ENCODE data around the gene SNED1.

DNA sequence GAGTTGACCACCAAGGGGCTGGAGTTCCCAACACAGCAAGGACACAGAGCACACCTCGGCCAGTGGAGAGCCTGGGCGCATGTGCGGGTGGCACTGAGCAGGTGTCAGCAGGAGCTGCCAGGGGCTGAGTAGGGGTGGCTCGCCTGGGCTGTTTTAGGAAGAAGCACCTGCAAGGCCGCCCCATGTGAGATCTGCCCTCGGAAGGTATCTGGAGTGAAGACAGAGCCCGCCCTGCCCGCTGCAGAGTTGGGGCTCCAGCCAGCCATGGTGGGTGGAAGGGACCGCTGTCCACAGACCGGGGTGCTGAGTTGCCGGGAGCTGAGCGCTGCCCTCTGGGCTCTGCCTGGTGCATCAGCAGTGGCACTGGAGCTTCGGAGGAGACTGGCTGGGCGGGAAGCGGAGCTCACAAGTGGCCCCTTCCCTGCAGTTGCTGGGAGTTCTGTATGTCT lies 68.5 kb downstream of the SNED1 start:
- TF ChIP-seq, protein P1, sequence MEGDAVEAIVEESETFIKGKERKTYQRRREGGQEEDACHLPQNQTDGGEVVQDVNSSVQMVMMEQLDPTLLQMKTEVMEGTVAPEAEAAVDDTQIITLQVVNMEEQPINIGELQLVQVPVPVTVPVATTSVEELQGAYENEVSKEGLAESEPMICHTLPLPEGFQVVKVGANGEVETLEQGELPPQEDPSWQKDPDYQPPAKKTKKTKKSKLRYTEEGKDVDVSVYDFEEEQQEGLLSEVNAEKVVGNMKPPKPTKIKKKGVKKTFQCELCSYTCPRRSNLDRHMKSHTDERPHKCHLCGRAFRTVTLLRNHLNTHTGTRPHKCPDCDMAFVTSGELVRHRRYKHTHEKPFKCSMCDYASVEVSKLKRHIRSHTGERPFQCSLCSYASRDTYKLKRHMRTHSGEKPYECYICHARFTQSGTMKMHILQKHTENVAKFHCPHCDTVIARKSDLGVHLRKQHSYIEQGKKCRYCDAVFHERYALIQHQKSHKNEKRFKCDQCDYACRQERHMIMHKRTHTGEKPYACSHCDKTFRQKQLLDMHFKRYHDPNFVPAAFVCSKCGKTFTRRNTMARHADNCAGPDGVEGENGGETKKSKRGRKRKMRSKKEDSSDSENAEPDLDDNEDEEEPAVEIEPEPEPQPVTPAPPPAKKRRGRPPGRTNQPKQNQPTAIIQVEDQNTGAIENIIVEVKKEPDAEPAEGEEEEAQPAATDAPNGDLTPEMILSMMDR (IDR thresholded peaks at IDR 0.05 in 2 of 3, conservative IDR thresholded peaks at IDR 0.05 in 1 of 3; ENCODE audit: insufficient read depth in 2 of 3, low read depth in 1 of 3, low read length in 3 of 3) = no peak
- TF ChIP-seq, protein P2, sequence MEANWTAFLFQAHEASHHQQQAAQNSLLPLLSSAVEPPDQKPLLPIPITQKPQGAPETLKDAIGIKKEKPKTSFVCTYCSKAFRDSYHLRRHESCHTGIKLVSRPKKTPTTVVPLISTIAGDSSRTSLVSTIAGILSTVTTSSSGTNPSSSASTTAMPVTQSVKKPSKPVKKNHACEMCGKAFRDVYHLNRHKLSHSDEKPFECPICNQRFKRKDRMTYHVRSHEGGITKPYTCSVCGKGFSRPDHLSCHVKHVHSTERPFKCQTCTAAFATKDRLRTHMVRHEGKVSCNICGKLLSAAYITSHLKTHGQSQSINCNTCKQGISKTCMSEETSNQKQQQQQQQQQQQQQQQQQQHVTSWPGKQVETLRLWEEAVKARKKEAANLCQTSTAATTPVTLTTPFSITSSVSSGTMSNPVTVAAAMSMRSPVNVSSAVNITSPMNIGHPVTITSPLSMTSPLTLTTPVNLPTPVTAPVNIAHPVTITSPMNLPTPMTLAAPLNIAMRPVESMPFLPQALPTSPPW (CRISPR knock-in tag; IDR thresholded peaks at IDR 0.05) = no peak
- no peak for TF ChIP-seq JUN (IDR thresholded peaks at IDR 0.05; ENCODE audit: borderline replicate concordance, low read depth, low read length)
- no peak for TF ChIP-seq JUN (CRISPR knock-in tag; IDR thresholded peaks at IDR 0.05; ENCODE audit: borderline replicate concordance)
- TF ChIP-seq SP1 (CRISPR knock-in tag; IDR thresholded peaks at IDR 0.05) = no peak
- TF ChIP-seq ZNF224 (CRISPR knock-in tag; IDR thresholded peaks at IDR 0.05) = no peak
- TF ChIP-seq, protein P3, sequence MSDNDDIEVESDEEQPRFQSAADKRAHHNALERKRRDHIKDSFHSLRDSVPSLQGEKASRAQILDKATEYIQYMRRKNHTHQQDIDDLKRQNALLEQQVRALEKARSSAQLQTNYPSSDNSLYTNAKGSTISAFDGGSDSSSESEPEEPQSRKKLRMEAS (CRISPR knock-in tag; IDR thresholded peaks at IDR 0.05) = no peak
- no peak for TF ChIP-seq NR3C1 (CRISPR knock-in tag; IDR thresholded peaks at IDR 0.05)
- TF ChIP-seq HMG20B (CRISPR knock-in tag; IDR thresholded peaks at IDR 0.05) = no peak
